CD4-positive, alpha-beta T cell treated with Interleukin-6 for 4 hours (primary cell): ENCODE measurements around the gene FBXO17.
"Not testable (repeated sequence)": the region's sequence is repeated elsewhere in the genome, so short reads cannot be mapped to it uniquely, and the experiment has no call there.

Source experiments
- DNase-seq: peaks from one replicate; pipeline ENCODE4 v3.0.0-alpha.2; 2020; ENCODE audit warnings: mixed read lengths

The FBXO17 gene

DNA sequence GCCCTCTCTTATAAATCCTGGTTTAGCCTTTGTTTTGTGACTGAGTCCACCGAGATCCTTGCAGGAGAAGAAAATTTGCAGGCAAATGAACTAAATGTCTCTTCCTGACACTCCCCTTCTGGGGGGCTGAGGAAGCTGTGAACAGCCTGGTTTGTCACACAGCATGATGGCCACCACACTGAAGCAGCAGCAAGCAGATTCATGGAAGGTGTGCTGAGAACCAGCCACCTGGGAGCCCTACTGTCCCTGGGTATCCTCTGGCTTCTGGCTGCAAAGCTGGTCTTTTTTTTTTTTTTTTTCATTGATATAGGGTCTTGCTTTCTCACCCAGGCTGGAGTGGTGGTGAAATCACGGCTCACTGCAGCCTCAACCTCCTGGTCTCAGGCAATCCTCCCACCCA lies 33.6 kb downstream of the FBXO17 start:
- no peak for DNase-seq

DNA sequence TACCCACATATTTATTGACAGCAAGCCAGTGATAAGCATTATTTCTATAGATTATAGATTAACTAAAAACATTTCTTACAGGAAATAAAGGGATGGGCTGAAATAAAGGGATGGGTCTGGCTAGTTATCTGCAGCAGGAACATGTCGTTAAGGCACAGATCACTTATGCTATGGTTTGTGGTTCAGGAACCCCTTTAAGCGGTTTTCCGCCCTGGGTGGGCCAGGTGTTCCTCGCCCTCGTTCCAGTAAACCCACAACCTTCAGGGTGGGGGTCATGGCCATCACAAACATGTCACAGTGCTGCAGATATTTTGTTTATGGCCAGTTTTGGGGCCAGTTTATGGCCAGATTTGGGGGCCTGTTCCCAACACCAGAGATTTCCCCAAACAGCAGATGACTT lies 34.1 kb downstream of the FBXO17 start:
- not testable (repeated sequence) for DNase-seq

DNA sequence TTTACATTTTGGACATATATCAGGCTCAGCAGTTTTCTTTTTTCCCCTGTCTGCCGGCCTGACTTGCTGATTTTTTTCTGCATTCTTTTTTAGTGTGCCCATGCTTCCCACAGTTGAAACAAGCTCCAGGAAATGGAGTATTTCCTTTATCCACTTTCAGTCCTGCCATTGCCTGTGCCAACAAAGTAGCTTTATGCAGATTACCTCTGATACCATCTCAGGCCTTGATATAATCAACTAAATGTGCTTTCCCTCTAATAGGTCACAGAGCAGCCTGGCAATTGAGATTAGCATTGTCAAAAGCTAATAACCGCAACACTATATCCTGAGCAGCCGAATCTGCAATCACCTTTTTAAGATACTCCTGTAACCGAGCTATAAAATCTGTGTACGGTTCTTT lies 35.6 kb downstream of the FBXO17 start:
- no peak for DNase-seq

GRCh38 chr19:38933544-38933943 lies 42.0 kb downstream of the FBXO17 start:
- DNase-seq, result no peak

- DNase-seq, result peak; percentile 36
These were observed 42.9 kb downstream of the FBXO17 start for GRCh38 chr19:38932425-38933179.

DNA sequence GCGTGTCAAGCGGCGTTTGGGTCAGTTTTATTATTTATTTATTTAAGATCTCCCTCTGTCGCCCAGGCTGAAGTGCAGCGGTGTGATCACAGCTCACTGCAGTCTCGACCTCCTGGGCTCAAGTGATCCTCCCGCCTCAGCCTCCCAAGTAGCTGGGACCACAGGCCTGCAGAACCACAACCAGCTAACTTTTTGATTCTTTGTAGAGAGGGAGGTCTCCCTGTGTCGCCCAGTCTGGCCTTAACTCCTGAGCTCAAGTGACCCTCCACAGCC lies 44.1 kb downstream of the FBXO17 start:
- DNase-seq, result no peak

GRCh38 chr19:38930776-38931520 lies 44.6 kb downstream of the FBXO17 start, which contains the start of gene MRPS12:
TSS of gene MRPS12 (plus strand) at chr19:38930944. CDS start at chr19:38931295, 351 bp downstream.
- peak; percentile 99 for DNase-seq

- DNase-seq, result peak; percentile 95
These were observed 45.4 kb downstream of the FBXO17 start, which contains the start of gene SARS2 for GRCh38 chr19:38929929-38930775. TSS of gene SARS2 (minus strand) at chr19:38930763. CDS start at chr19:38930736, 27 bp downstream.

DNA sequence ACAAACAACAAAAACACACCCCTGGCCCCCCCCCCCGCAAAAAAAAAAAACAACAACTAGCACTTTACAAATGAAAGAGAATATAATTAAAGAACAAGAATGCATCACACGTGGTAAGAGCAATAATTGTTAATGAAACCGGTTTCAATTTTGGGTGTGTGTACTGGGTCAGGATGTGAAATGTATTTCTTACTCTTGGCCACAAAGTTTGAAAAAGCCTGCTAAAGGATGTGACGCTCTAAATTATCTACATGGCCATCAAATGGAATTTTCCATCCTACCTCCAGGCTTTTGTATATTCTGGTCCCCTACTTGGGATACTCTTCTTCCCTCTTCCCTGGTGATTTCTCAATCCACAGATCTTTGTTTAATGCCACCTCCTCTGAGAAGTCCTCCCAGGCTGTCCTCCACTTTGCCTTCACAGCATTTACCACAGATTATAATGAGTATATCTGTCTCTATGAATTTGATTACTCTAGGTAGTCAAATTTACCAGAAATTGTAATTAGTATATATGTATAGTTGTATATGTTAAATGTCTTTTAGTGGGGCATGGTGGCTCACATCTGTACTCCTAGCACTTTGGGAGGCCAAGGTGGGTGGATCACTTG lies 47.0 kb downstream of the FBXO17 start:
- DNase-seq, result no peak

- DNase-seq, result no peak
These were observed 51.2 kb downstream of the FBXO17 start for GRCh38 chr19:38924388-38924787.

- DNase-seq, result no peak
These were observed 53.1 kb downstream of the FBXO17 start for GRCh38 chr19:38922482-38922881.

DNA sequence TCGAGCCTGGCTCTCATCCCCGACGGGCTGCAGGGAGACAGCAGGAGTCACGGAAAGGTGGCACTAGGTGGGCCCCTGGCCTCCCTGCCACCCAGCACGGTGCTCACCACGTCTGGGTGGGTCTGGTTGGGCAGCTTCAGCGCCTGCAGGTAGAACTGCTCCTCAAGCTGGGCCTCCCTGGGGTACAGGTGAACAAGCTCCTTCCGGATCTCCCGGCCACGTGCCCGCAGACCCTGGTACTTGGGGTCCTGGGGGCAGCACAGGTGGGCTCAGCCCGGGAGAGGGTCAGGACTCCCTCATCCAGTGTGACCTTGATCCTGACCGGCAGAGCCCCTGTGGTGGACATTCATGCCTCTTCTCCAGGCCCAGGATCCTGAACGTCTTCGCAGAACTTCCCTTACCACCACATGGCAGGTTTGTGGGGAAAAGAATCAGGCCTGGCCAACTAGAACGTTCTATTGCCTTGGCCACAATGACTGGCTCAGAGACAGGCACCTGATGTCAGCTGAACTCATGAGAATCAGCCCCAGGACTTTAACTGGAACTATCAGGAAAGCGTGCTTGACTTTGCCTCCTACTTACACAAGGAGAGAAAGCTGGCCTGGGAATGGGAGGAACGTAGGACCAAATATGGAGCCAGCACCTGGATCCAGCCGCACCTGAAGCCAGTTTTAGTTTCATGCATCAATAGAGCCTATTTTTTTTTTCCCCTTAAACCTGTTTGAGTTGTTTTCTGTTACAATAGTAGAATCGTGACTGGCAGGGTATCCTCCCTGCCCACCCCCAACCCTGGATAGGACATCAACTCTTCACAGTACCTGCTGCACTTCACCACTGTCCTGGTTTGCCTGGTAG lies 53.9 kb downstream of the FBXO17 start:
- DNase-seq, result no peak

DNA sequence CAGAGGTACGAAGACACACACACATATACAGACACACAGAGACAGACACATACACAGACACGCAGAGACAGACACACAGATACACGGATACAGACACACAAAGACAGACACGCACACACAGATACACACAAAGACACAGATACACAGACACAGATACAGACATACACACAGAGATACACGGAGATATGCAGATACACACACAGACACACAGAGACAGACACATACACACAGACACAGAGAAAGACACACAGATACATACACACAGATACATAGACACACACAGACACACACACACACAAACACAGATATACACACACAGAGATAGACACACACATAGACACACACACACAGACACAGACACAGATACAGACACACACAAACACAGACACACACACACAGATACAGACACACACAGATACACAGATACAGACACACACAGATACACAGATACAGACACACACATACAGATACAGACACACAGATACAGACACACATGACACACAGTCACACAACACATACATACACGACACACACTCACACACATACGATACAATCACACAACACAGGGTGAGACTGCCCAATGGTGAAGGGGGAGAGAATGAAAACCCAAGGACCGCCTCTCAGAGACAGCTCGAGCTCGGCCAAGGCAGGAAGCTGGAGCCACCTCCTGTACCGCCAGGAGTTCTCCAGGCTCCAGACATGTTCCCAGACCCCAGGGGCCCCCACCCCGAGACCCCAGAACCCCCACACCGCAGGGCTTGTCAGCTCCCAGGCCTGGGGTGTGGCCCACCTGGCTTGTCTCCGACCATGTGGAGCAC lies 54.7 kb downstream of the FBXO17 start:
- DNase-seq, result no peak

DNA sequence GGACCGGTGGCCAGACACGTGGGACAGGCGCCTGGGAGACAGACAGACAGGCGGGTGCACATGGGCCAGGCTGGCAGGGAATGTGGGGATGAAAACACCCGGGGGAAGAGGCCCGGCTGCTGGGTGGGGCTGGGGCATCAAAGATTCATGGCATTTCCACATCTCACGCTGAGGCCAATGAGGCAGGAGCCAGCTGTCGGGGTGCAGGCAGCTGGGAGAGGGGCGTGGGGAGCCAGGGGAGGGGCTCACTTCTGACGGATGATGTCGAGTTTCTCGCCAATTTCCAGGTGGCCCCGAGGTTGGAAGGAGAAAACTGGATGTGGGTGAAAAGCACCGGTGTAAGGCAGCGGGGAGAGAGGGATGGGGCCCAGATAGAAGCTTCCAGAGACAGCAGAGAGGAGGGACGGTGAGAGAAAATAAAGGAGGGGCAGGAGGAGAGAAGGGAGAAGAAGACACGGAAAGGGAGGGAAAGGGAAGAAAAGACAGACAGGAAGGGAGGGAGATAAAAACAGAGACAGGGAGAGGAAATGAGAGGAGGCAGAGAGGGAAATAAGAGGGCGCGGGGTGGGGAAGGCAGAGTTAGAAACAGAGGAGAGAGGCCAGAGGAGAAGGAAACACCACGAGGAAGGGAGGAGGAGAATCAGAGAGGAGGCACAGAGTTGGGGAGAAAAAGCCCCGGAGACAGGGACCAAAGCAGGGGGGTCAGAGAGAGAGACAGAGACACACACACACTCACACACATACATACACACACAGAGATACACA lies 55.5 kb downstream of the FBXO17 start:
- DNase-seq, result no peak

DNA sequence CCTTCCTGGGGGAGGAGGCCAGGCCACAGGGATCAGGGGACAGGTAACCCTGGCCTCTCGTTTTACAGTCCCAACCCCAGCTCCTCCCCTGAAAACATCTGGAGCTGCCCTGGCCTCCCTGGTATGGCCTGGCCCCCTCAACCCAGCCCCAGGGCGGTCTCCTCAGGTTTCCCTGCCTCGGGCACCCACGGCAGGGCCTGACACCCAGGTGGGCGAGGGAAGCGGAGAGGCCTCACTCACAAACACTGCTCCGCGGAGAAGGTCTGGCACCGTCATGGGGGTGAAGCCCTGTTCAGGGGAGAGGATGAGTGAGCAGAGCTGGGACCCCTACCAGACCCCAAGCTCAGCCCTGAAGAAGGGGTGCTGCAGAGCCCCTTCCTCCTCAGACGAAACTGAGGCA lies 57.0 kb downstream of the FBXO17 start:
- no peak for DNase-seq

DNA sequence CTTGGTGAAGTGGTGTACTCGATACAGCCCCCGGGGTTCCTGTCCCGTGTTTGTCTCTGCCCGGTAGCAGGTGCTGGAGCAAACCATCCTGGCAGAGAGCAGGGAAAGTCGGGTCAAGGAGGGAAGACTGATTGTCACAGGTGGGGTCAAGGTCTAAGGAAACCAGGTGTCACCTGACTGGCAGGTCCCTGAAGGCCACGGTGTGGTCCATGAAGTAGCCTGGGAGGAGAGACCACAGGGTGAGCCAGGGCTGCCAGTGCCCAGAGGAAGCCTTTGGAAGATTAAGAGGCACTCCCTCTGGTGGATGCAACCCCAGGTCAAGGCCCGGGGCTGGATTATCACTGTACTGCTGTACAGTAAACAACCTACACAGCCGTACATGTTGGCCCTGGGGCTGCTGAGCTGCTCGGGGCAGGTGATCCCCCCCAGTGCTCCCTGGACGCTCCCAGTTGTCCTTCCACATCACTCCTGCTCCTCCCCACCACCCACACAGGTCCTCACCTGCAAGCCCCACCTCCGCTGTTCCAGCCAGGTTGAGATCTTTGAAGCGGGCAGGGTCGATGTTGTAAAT lies 57.5 kb downstream of the FBXO17 start:
- DNase-seq, result no peak

DNA sequence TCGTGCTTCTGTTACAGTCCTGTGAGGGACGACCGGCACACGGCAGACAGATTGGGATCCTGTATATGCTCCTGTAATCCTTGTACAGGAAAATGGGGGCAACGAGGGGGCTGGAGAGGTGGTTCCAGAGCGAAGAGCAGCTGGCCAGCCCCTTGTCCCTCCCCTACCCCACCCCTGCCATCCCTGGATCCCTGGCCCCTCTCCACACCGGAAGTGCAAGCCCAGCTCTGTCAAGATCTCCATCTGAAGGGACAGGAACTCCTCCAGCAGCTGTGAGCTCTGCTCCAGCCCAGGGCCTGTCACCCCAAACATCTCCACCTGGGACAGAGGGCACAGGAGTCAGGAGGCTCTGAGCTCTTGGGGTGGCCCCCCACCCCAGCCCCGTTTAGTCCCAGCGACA lies 58.0 kb downstream of the FBXO17 start:
- no peak for DNase-seq

- DNase-seq, result no peak
These were observed 59.9 kb downstream of the FBXO17 start for GRCh38 chr19:38915329-38916321.

- no peak for DNase-seq
These were observed 61.6 kb downstream of the FBXO17 start for GRCh38 chr19:38913958-38914357.
